ENCODE measurements around the gene MMP12. TPM values are rescaled to one million over a fixed set of nuclear protein-coding genes. Genes with fewer than 3 reads are reported as not detected.

The MMP12 gene
- total and polyA plus RNA-seq, 2 experiments from 2014 or later: not detected

DNA sequence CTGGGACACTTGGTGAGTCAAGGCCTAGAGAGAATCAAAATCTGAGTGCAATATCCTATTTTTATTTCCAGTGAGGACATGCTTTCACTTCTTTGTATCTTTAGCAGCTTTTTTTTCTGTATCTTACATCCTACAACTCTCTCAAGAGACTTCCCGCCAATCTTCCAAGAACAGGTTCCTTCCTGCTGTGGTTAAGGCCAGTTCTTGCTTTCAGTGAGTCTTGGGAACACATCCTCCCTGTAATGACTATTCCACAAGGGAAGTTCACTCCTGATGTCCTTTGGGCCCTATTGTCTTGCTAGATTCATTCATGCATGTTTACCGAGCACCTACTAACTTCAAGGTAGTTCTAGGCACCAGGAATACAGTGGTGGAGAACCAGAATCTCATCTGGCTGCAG is 3.8 kb upstream of the MMP12 start:
- no peak overlapping the region for H3K4me3 Mint-ChIP-seq
- no peak for TF ChIP-seq POLR2AphosphoS5 (IDR thresholded peaks at IDR 0.05; ENCODE audit: low read depth)
- no peak for TF ChIP-seq ZNF331 (CRISPR knock-in tag; IDR thresholded peaks at IDR 0.05; ENCODE audit: low read depth)
- TF ChIP-seq ZNF114 (CRISPR knock-in tag; IDR thresholded peaks at IDR 0.05): no peak
- no peak for TF ChIP-seq CTCF (conservative IDR thresholded peaks at IDR 0.05; ENCODE audit: low read depth in 2 of 2)
- TF ChIP-seq NANOG (IDR thresholded peaks at IDR 0.05; ENCODE audit: borderline replicate concordance): no peak
- TF ChIP-seq STAT1 (IDR thresholded peaks at IDR 0.05; ENCODE audit: unreplicated experiment): no peak
- TF ChIP-seq CREB1 (CRISPR knock-in tag; IDR thresholded peaks at IDR 0.05; ENCODE audit: low read depth): no peak
- TF ChIP-seq, protein P1, sequence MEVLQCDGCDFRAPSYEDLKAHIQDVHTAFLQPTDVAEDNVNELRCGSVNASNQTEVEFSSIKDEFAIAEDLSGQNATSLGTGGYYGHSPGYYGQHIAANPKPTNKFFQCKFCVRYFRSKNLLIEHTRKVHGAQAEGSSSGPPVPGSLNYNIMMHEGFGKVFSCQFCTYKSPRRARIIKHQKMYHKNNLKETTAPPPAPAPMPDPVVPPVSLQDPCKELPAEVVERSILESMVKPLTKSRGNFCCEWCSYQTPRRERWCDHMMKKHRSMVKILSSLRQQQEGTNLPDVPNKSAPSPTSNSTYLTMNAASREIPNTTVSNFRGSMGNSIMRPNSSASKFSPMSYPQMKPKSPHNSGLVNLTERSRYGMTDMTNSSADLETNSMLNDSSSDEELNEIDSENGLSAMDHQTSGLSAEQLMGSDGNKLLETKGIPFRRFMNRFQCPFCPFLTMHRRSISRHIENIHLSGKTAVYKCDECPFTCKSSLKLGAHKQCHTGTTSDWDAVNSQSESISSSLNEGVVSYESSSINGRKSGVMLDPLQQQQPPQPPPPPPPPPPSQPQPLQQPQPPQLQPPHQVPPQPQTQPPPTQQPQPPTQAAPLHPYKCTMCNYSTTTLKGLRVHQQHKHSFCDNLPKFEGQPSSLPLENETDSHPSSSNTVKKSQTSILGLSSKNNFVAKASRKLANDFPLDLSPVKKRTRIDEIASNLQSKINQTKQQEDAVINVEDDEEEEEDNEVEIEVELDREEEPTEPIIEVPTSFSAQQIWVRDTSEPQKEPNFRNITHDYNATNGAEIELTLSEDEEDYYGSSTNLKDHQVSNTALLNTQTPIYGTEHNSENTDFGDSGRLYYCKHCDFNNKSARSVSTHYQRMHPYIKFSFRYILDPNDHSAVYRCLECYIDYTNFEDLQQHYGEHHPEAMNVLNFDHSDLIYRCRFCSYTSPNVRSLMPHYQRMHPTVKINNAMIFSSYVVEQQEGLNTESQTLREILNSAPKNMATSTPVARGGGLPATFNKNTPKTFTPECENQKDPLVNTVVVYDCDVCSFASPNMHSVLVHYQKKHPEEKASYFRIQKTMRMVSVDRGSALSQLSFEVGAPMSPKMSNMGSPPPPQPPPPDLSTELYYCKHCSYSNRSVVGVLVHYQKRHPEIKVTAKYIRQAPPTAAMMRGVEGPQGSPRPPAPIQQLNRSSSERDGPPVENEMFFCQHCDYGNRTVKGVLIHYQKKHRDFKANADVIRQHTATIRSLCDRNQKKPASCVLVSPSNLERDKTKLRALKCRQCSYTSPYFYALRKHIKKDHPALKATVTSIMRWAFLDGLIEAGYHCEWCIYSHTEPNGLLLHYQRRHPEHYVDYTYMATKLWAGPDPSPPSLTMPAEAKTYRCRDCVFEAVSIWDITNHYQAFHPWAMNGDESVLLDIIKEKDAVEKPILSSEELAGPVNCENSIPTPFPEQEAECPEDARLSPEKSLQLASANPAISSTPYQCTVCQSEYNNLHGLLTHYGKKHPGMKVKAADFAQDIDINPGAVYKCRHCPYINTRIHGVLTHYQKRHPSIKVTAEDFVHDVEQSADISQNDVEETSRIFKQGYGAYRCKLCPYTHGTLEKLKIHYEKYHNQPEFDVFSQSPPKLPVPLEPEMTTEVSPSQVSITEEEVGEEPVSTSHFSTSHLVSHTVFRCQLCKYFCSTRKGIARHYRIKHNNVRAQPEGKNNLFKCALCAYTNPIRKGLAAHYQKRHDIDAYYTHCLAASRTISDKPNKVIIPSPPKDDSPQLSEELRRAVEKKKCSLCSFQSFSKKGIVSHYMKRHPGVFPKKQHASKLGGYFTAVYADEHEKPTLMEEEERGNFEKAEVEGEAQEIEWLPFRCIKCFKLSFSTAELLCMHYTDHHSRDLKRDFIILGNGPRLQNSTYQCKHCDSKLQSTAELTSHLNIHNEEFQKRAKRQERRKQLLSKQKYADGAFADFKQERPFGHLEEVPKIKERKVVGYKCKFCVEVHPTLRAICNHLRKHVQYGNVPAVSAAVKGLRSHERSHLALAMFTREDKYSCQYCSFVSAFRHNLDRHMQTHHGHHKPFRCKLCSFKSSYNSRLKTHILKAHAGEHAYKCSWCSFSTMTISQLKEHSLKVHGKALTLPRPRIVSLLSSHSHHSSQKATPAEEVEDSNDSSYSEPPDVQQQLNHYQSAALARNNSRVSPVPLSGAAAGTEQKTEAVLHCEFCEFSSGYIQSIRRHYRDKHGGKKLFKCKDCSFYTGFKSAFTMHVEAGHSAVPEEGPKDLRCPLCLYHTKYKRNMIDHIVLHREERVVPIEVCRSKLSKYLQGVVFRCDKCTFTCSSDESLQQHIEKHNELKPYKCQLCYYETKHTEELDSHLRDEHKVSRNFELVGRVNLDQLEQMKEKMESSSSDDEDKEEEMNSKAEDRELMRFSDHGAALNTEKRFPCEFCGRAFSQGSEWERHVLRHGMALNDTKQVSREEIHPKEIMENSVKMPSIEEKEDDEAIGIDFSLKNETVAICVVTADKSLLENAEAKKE (CRISPR knock-in tag; IDR thresholded peaks at IDR 0.05): no peak
- no peak for TF ChIP-seq REST (IDR thresholded peaks at IDR 0.05; ENCODE audit: unreplicated experiment)
- TF ChIP-seq EZH2phosphoT487 (IDR thresholded peaks at IDR 0.05; ENCODE audit: unreplicated experiment): no peak
- TF ChIP-seq EZH2 (IDR thresholded peaks at IDR 0.05; ENCODE audit: low read depth, unreplicated experiment): no peak
- TF ChIP-seq, protein P2, sequence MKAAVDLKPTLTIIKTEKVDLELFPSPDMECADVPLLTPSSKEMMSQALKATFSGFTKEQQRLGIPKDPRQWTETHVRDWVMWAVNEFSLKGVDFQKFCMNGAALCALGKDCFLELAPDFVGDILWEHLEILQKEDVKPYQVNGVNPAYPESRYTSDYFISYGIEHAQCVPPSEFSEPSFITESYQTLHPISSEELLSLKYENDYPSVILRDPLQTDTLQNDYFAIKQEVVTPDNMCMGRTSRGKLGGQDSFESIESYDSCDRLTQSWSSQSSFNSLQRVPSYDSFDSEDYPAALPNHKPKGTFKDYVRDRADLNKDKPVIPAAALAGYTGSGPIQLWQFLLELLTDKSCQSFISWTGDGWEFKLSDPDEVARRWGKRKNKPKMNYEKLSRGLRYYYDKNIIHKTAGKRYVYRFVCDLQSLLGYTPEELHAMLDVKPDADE (IDR thresholded peaks at IDR 0.05): no peak
- TF ChIP-seq JUNB (IDR thresholded peaks at IDR 0.05; ENCODE audit: unreplicated experiment): no peak

More for the DNA sequence above, 3.8 kb upstream of the MMP12 start:
- ATAC-seq (no peak), DNase-seq (ENCODE audit: low spot score) (no peak)
- no peak overlapping the region for H3K27ac ChIP-seq (ENCODE audit: low read depth)
- no peaks in the 10 kb centered on the region for H3K27me3 Mint-ChIP-seq (ENCODE audit: insufficient read depth, low read depth, poor library complexity)
- 0 out of 2 replicates have a peak, but pooled peaks cover 6% of the 10 kb centered on the region for H3K9me2 ChIP-seq (ENCODE audit: insufficient read depth)
- H4K20me1 ChIP-seq (replicated peaks; ENCODE audit: insufficient read depth): no peaks in the 10 kb centered on the region
- H3K4me1 ChIP-seq (ENCODE audit: insufficient read depth): no peaks in the 10 kb centered on the region
- H3K4me2 ChIP-seq: no peak overlapping the region
- H3K4me1 Mint-ChIP-seq: no peaks in the 10 kb centered on the region
- no peak overlapping the region for H2AFZ ChIP-seq
- no peaks in the 10 kb centered on the region for H3F3A ChIP-seq (replicated peaks; ENCODE audit: low read depth)
- H3K4me3 ChIP-seq: no peak overlapping the region
- H3K36me3 Mint-ChIP-seq (ENCODE audit: low read depth): no peaks in the 10 kb centered on the region
- H3K9me3 Mint-ChIP-seq: no peaks in the 10 kb centered on the region
- no peak overlapping the region for H3K27ac Mint-ChIP-seq
- H3K79me2 ChIP-seq (replicated peaks; ENCODE audit: insufficient read depth): no peaks in the 10 kb centered on the region
- H3K36me3 ChIP-seq (ENCODE audit: insufficient read depth): no peaks in the 10 kb centered on the region
- H3K27me3 ChIP-seq (ENCODE audit: insufficient read depth): no peaks in the 10 kb centered on the region
